ENCODE results near the gene KCNQ5.

Gene KCNQ5

GRCh38 chr6:72798196-72798595 is 176.3 kb downstream of the KCNQ5 start:
- DNase-seq (ENCODE audit: low read depth): no peak

DNA sequence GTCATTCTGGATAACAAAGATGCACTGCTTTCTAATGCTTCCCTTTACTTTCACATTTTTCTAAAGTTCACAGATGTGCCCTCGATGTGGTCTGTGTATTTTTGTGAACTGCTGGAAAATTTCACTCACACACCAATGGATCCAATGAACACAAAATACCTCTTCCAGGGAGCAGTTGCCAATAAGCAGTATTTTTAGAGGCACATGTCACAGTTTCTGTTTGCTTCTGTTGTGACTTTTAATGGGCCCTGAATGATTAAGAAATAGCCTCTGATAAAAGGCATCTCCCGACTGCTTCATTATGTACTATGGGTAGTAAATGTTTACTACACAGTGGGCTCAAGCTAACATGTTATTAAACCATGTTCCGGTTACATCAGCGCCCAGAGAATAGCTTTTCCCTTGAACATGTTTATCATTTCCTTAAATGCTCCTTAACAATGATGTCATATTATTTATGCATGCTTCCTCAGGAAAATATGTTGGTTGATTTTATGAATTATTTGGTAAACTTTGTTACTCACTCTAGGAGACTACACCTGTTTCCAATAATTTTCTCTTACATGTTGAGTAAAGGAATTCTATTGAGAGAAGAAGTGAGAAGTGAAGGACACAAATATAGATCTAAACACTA is 188.0 kb downstream of the KCNQ5 start:
- no peak for DNase-seq (ENCODE audit: low read depth)

- no peak for DNase-seq (ENCODE audit: low read depth)
These were observed 188.9 kb downstream of the KCNQ5 start for GRCh38 chr6:72810571-72811280.

DNA sequence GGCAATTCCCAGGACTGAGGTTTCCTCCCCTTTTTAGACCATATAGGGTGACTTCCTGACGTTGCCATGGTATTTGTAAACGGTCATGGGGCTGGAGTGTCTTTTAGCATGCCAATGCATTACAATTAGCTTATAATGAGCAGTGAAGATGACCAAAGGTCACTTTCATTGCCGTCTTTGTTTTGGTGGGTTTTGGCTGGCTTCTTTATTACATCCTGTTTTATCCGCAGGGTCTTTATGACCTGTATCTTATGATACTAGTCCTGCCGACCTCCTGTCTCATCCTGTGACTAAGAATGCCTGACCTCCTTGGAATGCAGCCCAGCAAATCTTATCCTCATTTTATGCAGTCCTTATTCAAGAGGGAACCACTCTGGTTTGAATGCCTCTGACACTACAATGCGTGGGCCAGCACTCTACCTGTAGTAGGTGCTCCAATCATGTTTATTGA is 190.1 kb downstream of the KCNQ5 start:
- DNase-seq (ENCODE audit: low read depth): no peak

GRCh38 chr6:72813807-72814596 is 192.1 kb downstream of the KCNQ5 start:
- no peak for DNase-seq (ENCODE audit: low read depth)

DNA sequence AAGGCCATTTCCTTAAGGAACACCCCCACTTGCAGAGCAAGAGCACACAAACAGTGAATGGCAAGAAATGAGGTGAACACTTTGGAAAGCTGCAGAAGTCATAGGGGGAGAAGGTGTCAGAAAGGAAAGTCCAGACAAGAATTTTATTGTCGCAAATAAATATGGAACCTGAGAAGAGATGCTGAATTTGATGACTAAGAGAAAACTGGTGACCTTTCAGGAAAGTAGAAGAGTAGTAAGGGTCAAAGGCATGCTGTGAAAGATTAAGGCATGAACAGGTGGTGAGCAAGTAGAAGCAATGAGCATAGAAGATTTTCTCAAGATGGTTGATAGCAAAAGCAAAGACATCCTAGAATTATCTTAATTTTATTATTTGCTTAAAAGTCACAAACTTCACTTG is 194.2 kb downstream of the KCNQ5 start:
- no peak for DNase-seq (ENCODE audit: low read depth)

DNA sequence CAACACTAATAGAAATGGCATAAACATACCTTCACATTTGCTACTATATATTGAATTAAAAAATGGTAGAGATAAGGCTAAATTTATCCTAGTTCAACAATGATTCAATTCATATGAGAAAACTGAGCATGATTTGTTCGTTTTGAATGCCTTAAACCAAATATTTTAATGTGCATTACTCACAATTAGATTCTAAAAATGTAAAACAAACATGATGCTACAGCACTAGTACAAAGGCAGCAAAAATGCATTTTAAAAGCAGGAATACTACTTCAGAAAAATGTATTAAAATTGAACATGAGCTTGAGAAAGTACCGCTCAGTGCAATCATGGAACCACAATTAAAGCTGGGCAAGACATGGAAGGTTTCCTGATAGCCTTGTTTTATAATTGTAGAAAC is 195.3 kb downstream of the KCNQ5 start:
- no peak for DNase-seq (ENCODE audit: low read depth)

- DNase-seq (ENCODE audit: low read depth): no peak
These were observed 197.7 kb downstream of the KCNQ5 start for GRCh38 chr6:72819609-72820008.

DNA sequence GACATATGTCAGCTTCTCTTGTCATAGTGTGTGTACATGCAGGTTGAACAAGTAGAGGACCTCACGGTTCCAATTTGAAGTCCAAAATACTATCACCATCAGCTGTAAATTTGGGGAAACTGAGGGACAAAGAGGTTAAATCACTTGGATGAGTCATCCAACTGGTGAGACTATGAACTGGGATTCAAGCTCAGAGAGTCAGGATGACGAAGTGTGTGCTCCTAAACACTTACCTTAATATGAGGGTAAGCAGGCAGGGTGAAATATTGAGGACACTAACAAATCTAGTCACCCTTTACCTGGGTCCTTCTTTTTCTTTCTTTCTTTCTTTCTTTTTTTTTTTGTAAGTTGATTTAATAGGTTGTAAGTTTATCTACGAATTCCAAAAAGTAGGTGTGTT is 198.3 kb downstream of the KCNQ5 start:
- DNase-seq (ENCODE audit: low read depth): no peak

GRCh38 chr6:72820906-72821305 is 199.0 kb downstream of the KCNQ5 start:
- no peak for DNase-seq (ENCODE audit: low read depth)

DNA sequence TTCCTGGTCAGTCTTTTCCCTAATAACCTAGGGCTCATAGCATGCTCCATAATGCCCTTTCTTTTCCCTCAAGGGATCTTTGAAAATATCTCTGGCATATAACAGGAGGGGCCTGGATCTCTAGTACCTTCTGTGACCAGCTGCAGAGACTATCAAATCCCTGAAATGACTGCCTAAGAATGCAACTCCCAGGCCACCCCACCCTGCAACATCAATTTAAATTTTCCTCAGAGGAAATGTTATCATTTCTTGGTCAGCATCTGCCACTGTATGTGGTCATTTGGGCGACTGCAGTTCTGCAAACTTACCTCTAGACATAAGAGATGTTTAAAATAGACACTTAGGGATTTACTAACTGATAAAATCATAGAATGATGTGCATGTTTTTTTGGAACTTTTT is 200.2 kb downstream of the KCNQ5 start:
- DNase-seq (ENCODE audit: low read depth): no peak

- DNase-seq (ENCODE audit: low read depth): no peak
These were observed 200.8 kb downstream of the KCNQ5 start for GRCh38 chr6:72822691-72823090.

- no peak for DNase-seq (ENCODE audit: low read depth)
These were observed 203.0 kb downstream of the KCNQ5 start for GRCh38 chr6:72824833-72825232.

DNA sequence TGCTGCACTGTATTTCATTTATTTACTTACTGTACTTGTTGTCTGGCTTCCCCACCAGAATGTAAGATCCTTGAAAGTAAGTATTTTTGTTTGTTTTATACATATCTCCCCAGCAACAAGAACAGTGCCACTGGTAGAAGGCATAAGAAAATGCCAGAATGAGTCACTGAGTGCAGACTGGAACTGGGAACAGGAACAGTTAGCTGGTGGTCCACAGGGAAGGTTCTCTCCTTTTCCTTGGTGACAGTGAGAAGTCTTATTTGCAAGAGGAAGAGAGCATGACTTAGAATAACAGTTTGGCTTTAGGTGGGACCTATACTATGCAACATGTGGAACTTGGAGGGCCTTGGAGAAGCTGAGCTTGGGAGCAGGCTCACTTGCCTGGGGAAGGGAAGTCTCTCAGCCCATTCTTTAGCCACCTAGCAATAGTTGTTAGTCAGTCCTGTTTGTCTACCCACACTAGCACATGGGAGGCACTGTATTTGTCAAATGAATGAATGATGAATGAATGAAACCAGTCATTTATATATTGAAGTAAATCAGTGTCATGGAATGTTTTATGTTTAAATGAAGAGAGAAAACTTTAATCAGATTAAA is 203.5 kb downstream of the KCNQ5 start:
- peak; percentile 42 for DNase-seq (ENCODE audit: low read depth)

DNA sequence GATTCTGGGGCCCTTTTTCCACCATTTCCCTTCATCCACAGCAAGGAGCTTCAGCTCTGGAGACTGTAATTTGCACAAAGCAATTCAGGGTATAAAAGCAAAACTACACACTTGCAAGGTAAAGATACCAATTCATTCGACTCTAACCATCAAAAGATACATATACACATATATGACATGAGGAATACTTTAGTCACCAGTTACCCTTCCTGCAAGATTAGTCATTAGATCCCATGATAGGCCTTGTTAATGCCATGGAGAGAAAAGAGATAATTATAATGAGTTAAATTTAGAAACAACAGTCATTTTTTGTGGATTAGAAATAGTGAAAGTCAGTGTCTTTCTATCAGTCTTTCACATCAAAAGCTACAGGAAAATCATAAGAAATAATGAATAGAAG is 204.2 kb downstream of the KCNQ5 start:
- no peak for DNase-seq (ENCODE audit: low read depth)

DNA sequence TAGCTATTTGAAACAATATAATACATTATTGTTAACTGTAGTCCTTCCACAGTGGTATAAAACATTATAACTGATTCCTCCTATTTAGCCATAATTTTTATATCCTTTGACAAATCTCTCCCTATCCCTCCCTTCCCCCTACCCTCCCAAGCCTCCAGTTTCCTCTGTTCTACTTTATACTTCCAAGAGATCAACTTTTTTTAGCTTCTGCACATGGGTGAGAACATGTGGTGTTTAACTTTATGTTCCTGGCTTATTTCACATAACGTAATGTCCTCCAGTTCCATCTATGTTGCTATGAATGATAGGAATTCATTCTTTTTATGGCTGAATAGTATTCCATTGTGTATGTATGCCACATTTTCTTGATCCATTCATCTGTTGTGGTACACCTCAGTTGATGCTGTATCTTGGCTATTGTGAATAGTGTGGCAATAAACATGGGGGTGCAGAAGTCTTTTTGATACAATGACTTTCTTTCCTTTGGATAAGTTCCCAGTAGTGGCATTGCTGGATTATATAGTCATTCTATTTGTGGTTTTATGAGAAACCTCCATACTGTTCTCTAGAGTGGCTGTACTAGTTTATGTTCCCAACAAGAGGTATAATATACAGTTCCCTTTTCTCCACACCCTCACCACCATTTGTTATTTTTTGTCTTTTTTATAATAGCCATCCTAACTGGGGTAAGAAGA is 205.0 kb downstream of the KCNQ5 start:
- no peak for DNase-seq (ENCODE audit: low read depth)

GRCh38 chr6:72828904-72829303 is 207.0 kb downstream of the KCNQ5 start:
- DNase-seq (ENCODE audit: low read depth): no peak

DNA sequence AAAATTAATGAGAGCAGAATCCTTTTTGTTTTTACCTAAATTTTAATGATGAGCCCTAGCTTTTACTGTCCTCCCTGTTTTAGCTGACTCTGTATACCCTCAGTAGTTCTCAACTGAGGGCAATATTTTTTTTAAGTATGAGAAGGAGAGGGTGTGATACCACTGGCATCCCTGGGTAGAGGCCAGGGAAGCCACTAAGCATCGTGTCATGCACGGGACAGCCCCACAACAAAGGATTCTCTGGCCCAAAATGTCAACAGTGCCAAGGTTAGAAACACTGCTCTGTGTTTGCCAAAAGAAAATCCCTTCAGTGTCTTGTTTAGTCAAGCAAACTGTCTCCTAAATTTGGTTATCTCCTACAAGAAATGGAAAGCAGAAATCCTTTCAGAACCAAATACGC is 210.4 kb downstream of the KCNQ5 start:
- no peak for DNase-seq (ENCODE audit: low read depth)

- no peak for DNase-seq (ENCODE audit: low read depth)
These were observed 213.9 kb downstream of the KCNQ5 start for GRCh38 chr6:72835749-72836148.

DNA sequence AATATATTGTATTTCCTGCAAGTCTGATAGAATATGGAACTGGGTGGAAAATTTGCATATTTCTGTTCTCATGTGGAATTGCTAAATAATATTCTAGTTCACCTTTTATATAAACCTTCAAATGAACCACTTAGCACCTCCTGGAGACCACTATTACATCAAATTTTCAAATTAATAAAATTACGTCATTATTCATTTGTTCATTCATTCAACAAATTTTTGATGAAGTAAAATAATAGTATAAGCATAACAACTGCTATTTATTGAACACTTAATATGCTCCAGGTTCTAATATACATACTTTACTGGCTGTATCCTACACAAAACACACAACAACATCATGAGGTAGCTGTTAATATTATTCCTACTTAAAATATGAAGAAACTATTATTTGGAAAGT is 215.1 kb downstream of the KCNQ5 start:
- no peak for DNase-seq (ENCODE audit: low read depth)

DNA sequence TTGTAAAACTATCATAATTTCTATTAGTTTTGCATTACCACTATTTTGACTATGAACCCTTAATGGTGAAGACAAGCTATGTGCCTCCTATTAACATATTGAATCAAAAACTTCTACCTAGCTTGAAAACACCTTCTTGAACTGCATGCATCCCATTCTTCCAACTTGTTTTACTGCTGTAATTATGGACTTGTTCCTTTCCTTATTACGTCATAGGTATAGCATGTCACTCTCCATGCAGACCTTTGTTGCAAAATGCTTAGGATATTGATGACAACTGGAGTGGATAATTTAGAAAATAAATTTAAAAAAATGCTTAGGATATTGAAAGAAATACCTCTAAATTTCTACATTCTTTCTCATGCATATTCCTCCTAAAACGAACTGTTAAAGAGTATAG is 219.3 kb downstream of the KCNQ5 start:
- DNase-seq (ENCODE audit: low read depth): no peak

- DNase-seq (ENCODE audit: low read depth): no peak
These were observed 220.3 kb downstream of the KCNQ5 start for GRCh38 chr6:72842140-72842539.
